UCSD-AML1 (cell line): ENCODE measurements around the gene KDM4B.
A peak's percentile ranks its signal among the peaks of the same experiment; 100 is the strongest.
"Not testable (repeated sequence)": the region's sequence is repeated elsewhere in the genome, so short reads cannot be mapped to it uniquely, and the experiment has no call there.

Source experiments
- DNase-seq: peaks from one replicate; lab custom pipeline; 2025; ENCODE audit not compliant: unreplicated experiment; lab: John Stamatoyannopoulos, UW

Gene KDM4B

GRCh38 chr19:5160158-5160795 lies 191.4 kb downstream of the KDM4B start:
- not testable (repeated sequence) for DNase-seq

DNA sequence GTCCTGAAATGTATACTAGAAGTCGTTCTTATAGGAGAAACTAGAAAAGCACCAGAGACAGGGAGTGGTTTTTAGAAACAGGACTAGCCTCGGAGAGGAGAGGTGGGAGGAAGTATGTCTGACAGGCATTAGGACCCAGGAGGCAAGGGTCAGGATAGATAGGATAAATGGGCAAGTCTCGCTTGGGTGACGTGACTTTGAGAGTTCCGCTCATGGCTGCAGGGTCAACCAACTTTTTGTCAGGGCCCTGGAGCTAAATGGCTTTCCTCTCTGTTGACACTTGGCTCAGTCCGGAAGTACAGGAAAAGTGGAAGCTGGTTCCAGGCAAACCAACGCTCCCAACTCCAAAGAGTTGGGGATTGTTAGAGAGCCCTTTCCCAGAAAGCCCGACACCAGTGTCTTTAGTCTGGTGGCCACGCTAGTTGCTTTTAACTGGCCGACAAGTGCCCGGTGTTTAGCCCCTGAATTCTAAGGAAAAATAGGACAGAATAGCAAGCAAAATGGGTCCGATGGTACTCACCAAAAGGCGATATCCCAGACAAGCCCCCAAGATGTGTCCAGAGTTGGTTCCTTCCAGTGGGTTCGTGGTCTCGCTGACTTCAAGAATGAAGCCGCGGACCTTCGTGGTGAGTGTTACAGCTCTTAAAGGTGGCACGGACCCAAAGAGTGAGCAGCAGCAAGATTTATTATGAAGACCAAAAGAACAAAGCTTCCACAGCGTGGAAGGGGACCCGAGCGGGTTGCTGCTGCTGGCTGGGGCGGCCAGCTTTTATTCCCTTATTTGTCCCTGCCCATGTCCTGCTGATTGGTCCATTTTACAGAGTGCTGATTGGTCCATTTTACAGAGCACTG lies 196.2 kb downstream of the KDM4B start:
- DNase-seq, result not testable (repeated sequence)

GRCh38 chr19:5165697-5166019 lies 196.7 kb downstream of the KDM4B start:
- no peak for DNase-seq

GRCh38 chr19:5166262-5166661 lies 197.3 kb downstream of the KDM4B start:
- DNase-seq, result no peak

DNA sequence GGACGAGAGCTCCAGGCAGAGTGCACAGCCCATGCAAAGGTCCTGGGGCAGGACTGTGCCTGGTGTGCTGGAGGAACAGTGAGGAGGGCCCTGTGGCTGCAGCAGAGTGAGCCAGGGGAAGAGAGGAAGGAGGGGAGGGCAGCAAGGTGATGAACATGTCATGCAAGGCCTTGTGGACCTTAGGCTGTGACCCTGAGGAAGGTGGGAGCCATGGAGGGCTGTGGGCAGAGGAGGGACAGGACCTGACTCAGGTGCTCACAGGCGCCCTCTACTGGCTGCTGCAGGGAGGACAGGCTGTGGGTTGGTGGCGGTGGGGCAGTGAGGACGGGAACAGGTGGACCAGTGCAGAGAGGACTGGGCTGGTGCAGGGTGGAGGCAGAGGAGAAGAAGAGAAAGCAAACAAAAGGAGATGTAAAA lies 201.4 kb downstream of the KDM4B start:
- DNase-seq, result peak; percentile 45

GRCh38 chr19:5171711-5172110 lies 202.8 kb downstream of the KDM4B start:
- no peak for DNase-seq

DNA sequence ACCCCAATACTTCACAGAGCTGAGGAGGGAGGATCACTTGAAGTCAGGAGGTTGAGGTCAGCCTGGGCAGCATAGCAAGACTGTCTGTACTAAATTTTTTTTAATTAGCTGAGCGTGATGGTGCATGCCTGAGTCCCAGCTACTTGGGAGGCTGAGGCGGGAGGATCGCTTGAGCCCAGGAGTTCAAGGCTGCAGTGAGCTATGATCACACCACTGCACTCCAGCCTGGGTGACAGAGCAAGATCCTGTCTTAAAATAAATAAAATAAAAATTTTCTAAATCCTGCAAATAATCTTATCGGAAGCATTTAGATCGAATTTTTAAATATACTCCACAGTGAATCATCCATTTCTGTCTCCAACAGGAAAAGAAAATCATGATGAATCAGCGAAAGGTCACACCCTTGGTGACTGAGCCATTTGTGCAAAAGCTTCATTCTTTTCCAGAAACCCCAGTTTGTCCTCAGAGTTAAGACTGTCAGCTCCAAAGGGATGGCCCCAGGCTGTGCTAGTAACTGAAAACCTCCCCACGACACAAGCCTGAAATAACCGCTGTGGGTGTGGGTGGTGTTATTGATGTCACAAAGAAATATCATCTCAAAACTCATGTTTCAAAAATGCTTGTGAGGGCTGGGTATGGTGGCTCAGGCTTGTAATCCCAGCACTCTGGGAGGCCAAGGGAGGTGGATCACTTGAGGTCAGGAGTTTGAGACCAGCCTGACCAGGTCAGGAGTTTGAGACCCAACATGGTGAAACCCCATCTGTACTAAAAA lies 204.1 kb downstream of the KDM4B start:
- no peak for DNase-seq

DNA sequence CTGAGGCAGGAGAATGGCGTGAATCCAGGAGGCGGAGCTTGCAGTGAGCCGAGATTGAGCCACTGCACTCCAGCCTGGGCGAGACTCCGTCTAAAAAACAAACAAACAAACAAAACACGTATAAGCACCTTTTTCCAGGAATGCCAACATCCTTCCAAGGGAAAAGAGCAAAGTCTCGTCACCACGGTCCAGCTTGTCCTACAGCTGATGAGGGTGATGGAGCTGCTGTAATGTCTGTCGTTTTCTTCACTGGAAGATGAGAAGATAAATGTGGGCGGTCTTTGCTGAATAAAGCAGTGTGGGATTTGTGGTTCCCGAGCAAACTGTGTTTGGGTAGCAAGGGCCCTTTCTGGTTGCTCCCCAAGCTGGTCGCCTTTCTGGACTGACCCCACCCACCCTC lies 205.1 kb downstream of the KDM4B start:
- no peak for DNase-seq

DNA sequence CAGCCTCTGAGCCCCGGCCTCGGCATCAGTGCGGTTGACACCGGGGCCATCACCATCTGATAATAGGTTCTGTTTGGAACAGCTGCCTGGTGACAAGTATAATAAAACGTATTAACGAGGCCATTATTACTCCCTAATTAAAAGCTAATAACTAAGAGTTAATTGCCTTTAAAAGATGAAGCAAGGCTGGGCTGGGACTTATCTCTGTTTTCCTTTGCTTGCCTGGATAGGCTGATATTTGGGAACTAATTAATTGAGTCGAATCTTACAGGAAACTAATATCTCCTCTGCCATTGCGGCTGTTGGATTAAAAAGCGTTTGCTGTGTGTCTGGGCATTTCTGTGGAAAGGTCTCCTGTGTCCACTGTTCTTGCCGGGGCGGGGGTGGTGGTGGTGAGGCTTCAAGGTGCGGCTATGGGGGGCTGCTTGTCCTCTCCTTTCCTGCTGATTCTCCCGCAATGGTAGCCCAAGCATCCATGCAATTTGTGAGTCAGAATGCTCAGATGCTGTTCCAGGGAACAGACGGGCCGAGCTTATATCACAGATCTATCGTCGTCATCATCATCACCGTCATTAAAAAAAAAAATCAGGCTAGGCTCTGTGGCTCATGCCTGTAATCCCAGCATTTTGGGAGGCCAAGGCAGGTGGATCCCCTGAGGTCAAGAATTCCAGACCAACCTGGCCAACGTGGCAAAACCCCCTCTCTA lies 209.0 kb downstream of the KDM4B start:
- no peak for DNase-seq

GRCh38 chr19:5178841-5179240 lies 209.9 kb downstream of the KDM4B start:
- DNase-seq, result no peak

DNA sequence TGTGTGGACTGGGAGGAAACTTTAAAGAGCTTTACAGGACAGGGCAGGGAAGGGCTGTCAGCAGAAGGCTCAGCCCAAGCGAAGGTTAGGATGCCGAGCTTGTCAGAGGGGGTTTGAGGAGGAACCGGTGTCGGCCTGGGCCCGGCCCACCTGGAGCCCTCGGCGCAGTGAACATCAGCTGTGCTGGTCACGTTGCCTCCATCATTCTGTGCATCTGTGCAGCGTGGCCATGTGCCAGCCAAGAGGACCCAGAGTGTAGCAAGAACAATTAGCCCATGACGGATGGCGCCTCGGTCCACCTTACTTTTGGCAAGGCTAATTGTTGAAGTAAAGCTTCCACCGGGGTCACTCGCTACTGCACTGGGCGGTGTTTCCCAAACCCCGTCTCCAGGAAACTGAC lies 210.3 kb downstream of the KDM4B start:
- DNase-seq, result no peak

DNA sequence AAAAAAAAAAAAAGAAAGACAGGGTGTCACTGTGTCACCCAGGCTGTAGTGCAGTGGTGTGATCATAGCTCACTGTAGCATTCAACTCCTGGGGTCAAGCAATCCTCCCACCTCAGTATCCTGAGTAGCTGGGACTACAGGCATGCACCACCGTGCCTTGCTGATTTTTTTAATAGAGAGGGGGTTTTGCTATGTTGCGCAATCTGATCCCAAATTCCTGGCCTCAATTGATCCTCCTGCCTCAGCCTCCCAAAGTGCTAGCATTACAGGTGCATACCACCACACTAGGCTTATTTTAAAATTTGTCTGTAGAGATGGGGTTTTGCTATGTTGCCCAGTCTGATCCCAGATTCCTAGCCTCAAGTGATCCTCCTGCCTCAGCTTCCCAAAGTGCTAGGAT lies 212.4 kb downstream of the KDM4B start:
- no peak for DNase-seq

- no peak for DNase-seq
These were observed 213.8 kb downstream of the KDM4B start for GRCh38 chr19:5182751-5183150.

DNA sequence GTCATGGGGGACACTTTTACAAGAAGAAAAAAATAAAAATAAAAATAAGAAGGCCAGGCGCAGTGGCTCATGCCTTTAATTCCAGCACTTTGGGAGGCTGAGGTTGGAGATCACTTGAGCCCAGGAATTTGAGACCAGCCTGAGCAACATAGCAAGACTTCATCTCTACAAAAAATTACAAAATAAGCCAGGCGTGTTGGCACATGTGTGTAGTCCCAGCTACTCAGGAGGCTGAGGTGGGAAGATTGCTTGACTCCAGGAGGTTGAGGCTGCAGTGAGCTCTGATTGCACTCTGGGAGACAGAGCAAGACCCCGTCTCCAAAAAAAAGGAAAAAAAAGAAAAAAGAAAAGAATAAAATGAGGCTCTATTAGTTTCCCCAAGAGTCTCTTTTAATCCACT lies 214.7 kb downstream of the KDM4B start:
- DNase-seq, result no peak

DNA sequence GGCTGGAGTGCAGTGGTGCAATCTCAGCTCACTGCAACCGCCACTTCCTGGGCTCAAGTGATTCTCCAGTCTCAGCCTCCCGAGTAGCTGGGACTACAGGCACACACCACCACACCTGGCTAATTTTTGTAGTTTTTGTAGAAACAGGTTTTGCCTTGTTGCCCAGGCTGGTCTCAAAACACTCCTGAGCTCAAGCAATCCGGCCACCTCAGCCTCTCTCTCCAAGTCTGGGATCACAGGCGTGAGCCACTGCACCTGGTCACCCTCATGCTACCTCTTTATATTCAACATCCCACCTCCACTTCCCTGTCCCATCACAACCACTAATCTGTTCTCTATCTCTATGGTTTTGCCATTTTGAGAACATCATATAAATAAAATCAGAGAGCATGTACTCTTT lies 216.0 kb downstream of the KDM4B start:
- DNase-seq, result no peak

DNA sequence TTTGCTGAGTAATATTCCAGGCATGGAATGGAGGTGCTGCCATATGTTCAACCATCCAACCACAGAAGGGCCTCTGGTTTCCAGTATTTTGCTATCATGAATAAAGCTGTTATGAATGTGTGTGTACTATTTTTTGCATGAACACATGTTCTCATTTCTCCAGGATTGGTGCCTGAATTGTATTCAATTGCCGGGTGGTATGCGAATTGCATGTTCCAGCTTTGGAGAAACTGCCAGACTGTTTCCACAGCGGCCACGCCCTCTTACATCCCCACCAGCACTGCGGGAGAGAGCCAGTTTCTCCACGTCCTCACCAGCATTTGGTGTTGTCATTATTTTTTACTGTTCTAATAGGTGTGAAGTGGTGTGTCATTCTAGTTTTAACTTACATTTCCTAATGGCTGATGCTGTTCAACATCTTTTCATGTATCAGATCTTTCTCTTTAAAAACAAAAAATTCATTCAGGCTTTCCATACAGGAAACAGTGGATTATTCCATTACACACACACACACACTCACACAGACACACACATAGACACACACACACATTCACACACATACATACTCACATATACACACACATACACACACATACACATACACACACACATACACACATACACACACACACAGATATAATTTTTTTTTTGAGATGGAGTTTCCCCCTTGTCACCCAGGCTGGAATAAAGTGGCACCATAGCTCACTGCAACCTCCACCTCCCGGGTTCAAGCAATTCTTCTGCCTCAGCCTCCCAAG lies 217.6 kb downstream of the KDM4B start:
- no peak for DNase-seq

- no peak for DNase-seq
These were observed 219.8 kb downstream of the KDM4B start for GRCh38 chr19:5188548-5189317.

DNA sequence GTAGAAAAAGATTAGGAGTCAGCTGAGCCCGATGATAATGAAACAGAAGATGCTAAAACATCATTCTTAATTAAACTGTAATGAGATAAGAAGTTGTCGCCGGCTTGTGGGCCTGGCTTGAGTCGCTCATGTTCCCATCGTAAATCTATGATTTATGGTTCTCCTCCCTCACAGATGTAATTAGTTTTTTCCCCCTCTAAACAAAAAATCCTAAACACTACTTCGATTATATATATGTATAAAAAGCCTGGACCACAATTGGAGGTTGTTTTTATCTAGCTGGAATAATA lies 220.3 kb downstream of the KDM4B start:
- DNase-seq, result no peak

- peak; percentile 46 for DNase-seq
These were observed 222.2 kb downstream of the KDM4B start for GRCh38 chr19:5191091-5191490.

GRCh38 chr19:5192568-5192967 lies 223.7 kb downstream of the KDM4B start:
- DNase-seq, result no peak
